Trophoblast cell (in vitro differentiated cells and primary cell): Measurements from ENCODE around the gene ABTB2. TPM values are rescaled to one million over a fixed set of nuclear protein-coding genes. Genes with fewer than 3 reads are reported as not detected.

Experiments
- DNase-seq, 2 donors: peaks; one replicate each; pipeline ENCODE4 v3.0.0-alpha.2; 2016
- H2AFZ ChIP-seq: 2 replicates; pipeline ENCODE4 v1.6.1; 2013; ENCODE audit warnings: low read length, moderate library complexity, mild to moderate bottlenecking; ENCODE audit not compliant: insufficient read depth, poor library complexity
- H2AK5ac ChIP-seq: 2 replicates; pipeline ENCODE4 v1.6.1; 2013; ENCODE audit warnings: mild to moderate bottlenecking, low read length
- H2BK120ac ChIP-seq: 2 replicates; pipeline ENCODE4 v1.6.1; 2013; ENCODE audit warnings: low read length, mild to moderate bottlenecking, moderate library complexity; ENCODE audit not compliant: insufficient read depth, poor library complexity
- H2BK12ac ChIP-seq: 2 replicates; pipeline ENCODE4 v1.6.1; 2013; ENCODE audit warnings: mild to moderate bottlenecking, low read length, moderate library complexity
- H2BK5ac ChIP-seq: 2 replicates; pipeline ENCODE4 v1.6.1; 2013; ENCODE audit warnings: low read length, low read depth, moderate library complexity, mild to moderate bottlenecking; ENCODE audit not compliant: poor library complexity
- H3K14ac ChIP-seq: 2 replicates; pipeline ENCODE4 v1.6.1; 2013; ENCODE audit warnings: mild to moderate bottlenecking, low read length
- H3K18ac ChIP-seq: 2 replicates; pipeline ENCODE4 v1.6.1; 2013; ENCODE audit warnings: mild to moderate bottlenecking, low read length
- H3K23ac ChIP-seq: 2 replicates; pipeline ENCODE4 v1.6.1; 2013; ENCODE audit warnings: low read length
- H3K27ac ChIP-seq: 2 replicates; pipeline ENCODE4 v1.5.1; 2013; ENCODE audit warnings: low read depth, mild to moderate bottlenecking, inconsistent platforms, low read length, moderate library complexity
- H3K27me3 ChIP-seq: 2 replicates; pipeline ENCODE4 v1.6.1; 2013; ENCODE audit warnings: inconsistent platforms, mild to moderate bottlenecking, low read length, moderate library complexity; ENCODE audit not compliant: insufficient read depth
- H3K36me3 ChIP-seq, 2 experiments: 1 replicate in 1 of 2; 2 replicates in 1 of 2; pipeline ENCODE4 v1.6.1; 2013; ENCODE audit warnings: low read length in 2 of 2, mild to moderate bottlenecking in 2 of 2, moderate library complexity in 1 of 2; ENCODE audit not compliant: insufficient read depth in 2 of 2, control insufficient read depth in 1 of 2
- H3K4ac ChIP-seq: 2 replicates; pipeline ENCODE4 v1.6.1; 2013; ENCODE audit warnings: low read depth, mild to moderate bottlenecking, low read length, moderate library complexity
- H3K4me1 ChIP-seq, 2 experiments: 1 replicate in 1 of 2; 2 replicates in 1 of 2; pipeline ENCODE4 v1.6.1; 2013; ENCODE audit warnings: low read length in 2 of 2, mild to moderate bottlenecking in 2 of 2, moderate library complexity in 1 of 2; ENCODE audit not compliant: insufficient read depth in 2 of 2, control insufficient read depth in 1 of 2
- H3K4me2 ChIP-seq: 2 replicates; pipeline ENCODE4 v1.6.1; 2013; ENCODE audit warnings: inconsistent platforms, mild to moderate bottlenecking, low read length, moderate library complexity
- H3K4me3 ChIP-seq: 2 replicates; pipeline ENCODE4 v1.5.1; 2013; ENCODE audit warnings: mild to moderate bottlenecking, low read depth, low read length, inconsistent platforms
- H3K79me1 ChIP-seq: one replicate; pipeline ENCODE4 v1.6.1; 2013; ENCODE audit warnings: low read length
- H3K79me2 ChIP-seq: 2 replicates; pipeline ENCODE4 v1.6.1; 2013; ENCODE audit warnings: low read length, mild to moderate bottlenecking; ENCODE audit not compliant: control insufficient read depth, insufficient read depth, poor library complexity
- H3K9ac ChIP-seq: 2 replicates; pipeline ENCODE4 v1.6.1; 2013; ENCODE audit warnings: mild to moderate bottlenecking, low read length
- H3K9me3 ChIP-seq: 2 replicates; pipeline ENCODE4 v1.6.1; 2013; ENCODE audit warnings: low read depth, mild to moderate bottlenecking, control low read depth, inconsistent platforms, low read length; ENCODE audit not compliant: insufficient read depth
- H4K12ac ChIP-seq: 2 replicates; pipeline ENCODE4 v1.6.1; 2013; ENCODE audit warnings: low read depth, mild to moderate bottlenecking, low read length, moderate library complexity
- H4K8ac ChIP-seq: 2 replicates; pipeline ENCODE4 v1.6.1; 2013; ENCODE audit warnings: low read depth, mild to moderate bottlenecking, low read length, moderate library complexity
- H4K91ac ChIP-seq: one replicate; pipeline ENCODE4 v1.6.1; 2013; ENCODE audit warnings: low read depth, mild to moderate bottlenecking, low read length, moderate library complexity
- WGBS: extraction: QIAGEN DNeasy Blood & Tissue Kit; methylation state at CpG from one replicate; pipeline ENCODE4 v1.1.7; 2013; ENCODE audit warnings: missing lambda C conversion rate; ENCODE audit not compliant: insufficient read length, insufficient coverage; ENCODE audit errors: extremely low coverage; 5-methylcytosine and 5-hydroxymethylcytosine counted together
- polyA plus RNA-seq: library from polyadenylated mRNA; stranded (reverse); fragments of 200-250 nt; gene quantifications from 2 replicates; pipeline ENCODE4 v1.2.3, GENCODE V29; 2013

ABTB2 gene
- polyA plus RNA-seq = 55.8 and 60.9 TPM in 2 replicates

- Histone ChIP-seq H3K14ac (no peak within 1 kb of the TSS), H2AK5ac (no peak within 1 kb of the TSS), H3K4me2 (peak within 1 kb of the TSS; percentile 96), H3K79me2 (no peaks in the 10 kb centered on the region), H3K9me3 (peaks cover 4% of the 10 kb centered on the region), H3K79me1 (peaks cover 6% of the 10 kb centered on the region), H3K23ac (no peak within 1 kb of the TSS), H4K91ac (no peak within 1 kb of the TSS), H3K36me3 (no peaks in the 10 kb centered on the region), H4K8ac (no peak within 1 kb of the TSS), H3K4ac (no peak within 1 kb of the TSS), H3K4me3 (peak within 1 kb of the TSS; percentile 77), H2BK5ac (no peak within 1 kb of the TSS), H3K18ac (peak within 1 kb of the TSS; percentile 65), H4K12ac (no peak within 1 kb of the TSS), H3K9ac (peak within 1 kb of the TSS; percentile 54), H2BK12ac (peak within 1 kb of the TSS; percentile 66), H2AFZ (peak within 1 kb of the TSS; percentile 43), H3K27me3 (peaks cover 19% of the 10 kb centered on the region), H3K4me1 (peaks cover 18 to 25% of the 10 kb centered on the region in 2 experiments), H2BK120ac (peak within 1 kb of the TSS; percentile 23), H3K27ac (peak within 1 kb of the TSS; percentile 13)
- WGBS = no CpG with 5 or more reads among the region's 57 CpGs
- peak; percentile 96 to 98 for DNase-seq
Measured at GRCh38 chr11:34357701-34358257, at the start of gene ABTB2. Gene ABTB2 (minus strand): TSS chr11:34358010.

DNA sequence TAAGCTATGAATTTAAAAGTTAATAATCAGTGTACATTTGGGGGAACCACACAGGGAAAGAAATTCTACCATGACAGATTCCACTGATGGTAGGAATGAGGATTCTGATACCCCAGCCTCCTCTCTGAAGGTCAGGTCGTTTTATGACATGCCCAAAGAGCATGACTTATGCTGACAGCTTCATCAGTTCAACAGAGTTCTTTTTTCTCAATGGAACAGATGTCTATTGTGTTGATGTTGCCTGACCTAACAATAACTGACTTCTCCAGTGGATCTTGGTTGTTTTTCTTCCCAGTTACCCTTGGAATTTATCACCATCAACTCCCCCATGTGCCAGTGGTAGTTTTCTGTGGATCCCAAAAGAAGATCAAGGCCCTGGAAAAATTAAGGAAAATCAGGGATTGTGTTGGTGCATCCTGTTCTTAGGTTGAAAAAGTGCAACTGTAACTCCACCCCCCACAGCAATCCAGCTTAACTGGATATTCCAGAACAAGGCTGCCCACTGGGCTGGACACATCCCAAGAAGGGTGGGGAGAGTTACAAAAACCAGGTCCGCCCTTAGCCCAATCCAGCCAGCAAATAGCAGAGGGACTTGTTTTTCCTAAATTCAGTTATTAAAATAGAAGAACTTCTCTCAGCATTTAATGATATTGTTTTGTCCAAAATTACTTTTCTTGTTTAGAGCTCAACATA lies 49.5 kb upstream of the ABTB2 start:
- Histone ChIP-seq H3K4me2 (no peak overlapping the region), H3K4me1 (peaks cover 0 to 5% of the 10 kb centered on the region in 2 experiments), H3K79me1 (no peaks in the 10 kb centered on the region), H3K14ac (no peak overlapping the region), H4K12ac (no peak overlapping the region), H3K23ac (no peak overlapping the region), H3K27me3 (no peaks in the 10 kb centered on the region), H2BK120ac (no peak overlapping the region), H2AK5ac (no peak overlapping the region), H2AFZ (no peak overlapping the region), H3K79me2 (no peaks in the 10 kb centered on the region), H3K4me3 (no peak overlapping the region), H3K36me3 (no peaks in the 10 kb centered on the region), H3K9me3 (no peaks in the 10 kb centered on the region), H3K9ac (no peak overlapping the region), H2BK12ac (no peak overlapping the region), H4K8ac (no peak overlapping the region), H4K91ac (no peak overlapping the region), H2BK5ac (no peak overlapping the region), H3K27ac (no peak overlapping the region), H3K4ac (no peak overlapping the region), H3K18ac (no peak overlapping the region)
- DNase-seq = peak in 1 of 2 donors; percentile 35
- WGBS = no CpG with 5 or more reads among the region's 2 CpGs

DNA sequence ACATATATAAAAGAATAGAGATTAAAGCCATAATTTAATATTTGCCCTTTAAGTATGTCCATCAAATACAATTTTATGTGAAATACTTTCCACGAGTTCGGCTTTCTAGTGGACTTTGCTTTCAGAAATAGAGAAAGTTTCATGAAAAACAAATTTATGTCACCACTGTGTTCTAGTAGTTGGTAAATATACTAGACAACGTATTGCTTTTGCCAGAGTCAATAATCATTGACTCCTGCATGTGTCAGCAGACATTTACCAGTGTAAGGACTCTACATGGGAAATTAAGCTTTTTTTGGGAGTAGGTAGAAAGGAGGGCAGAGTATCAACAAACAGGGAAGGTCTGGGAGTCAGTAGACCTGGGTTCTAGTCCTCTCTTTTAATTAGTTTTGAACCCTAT lies 48.6 kb upstream of the ABTB2 start:
- Histone ChIP-seq H3K4me3 (no peak overlapping the region), H3K79me2 (no peaks in the 10 kb centered on the region), H3K36me3 (no peaks in the 10 kb centered on the region), H3K9ac (no peak overlapping the region), H3K14ac (no peak overlapping the region), H2BK12ac (no peak overlapping the region), H3K23ac (no peak overlapping the region), H4K8ac (no peak overlapping the region), H4K91ac (no peak overlapping the region), H3K27ac (no peak overlapping the region), H3K4me1 (peaks cover 0 to 5% of the 10 kb centered on the region in 2 experiments), H3K18ac (no peak overlapping the region), H3K4me2 (no peak overlapping the region), H2AK5ac (no peak overlapping the region), H2BK120ac (no peak overlapping the region), H3K79me1 (no peaks in the 10 kb centered on the region), H3K27me3 (no peaks in the 10 kb centered on the region), H2BK5ac (no peak overlapping the region), H2AFZ (no peak overlapping the region), H4K12ac (no peak overlapping the region), H3K4ac (no peak overlapping the region), H3K9me3 (no peaks in the 10 kb centered on the region)
- WGBS = no CpG with 5 or more reads among the region's 3 CpGs
- no peak for DNase-seq

GRCh38 chr11:34405079-34405858 lies 47.5 kb upstream of the ABTB2 start:
- H3K27ac ChIP-seq = no peak overlapping the region
- 100% methylated on average over 2 of the region's 7 CpGs for WGBS
- H3K4ac ChIP-seq = no peak overlapping the region
- no peak overlapping the region for H3K4me3 ChIP-seq
- no peak overlapping the region for H2BK5ac ChIP-seq
- no peak overlapping the region for H3K4me2 ChIP-seq
- peaks cover 0 to 5% of the 10 kb centered on the region in 2 experiments for H3K4me1 ChIP-seq
- no peak overlapping the region for H4K8ac ChIP-seq
- no peak overlapping the region for H4K91ac ChIP-seq
- no peak overlapping the region for H3K14ac ChIP-seq
- no peak overlapping the region for H3K18ac ChIP-seq
- H3K23ac ChIP-seq = no peak overlapping the region
- no peaks in the 10 kb centered on the region for H3K36me3 ChIP-seq
- no peaks in the 10 kb centered on the region for H3K27me3 ChIP-seq
- H2AK5ac ChIP-seq = no peak overlapping the region
- no peak overlapping the region for H4K12ac ChIP-seq
- no peak overlapping the region for H2BK120ac ChIP-seq
- no peaks in the 10 kb centered on the region for H3K79me1 ChIP-seq
- H3K79me2 ChIP-seq = no peaks in the 10 kb centered on the region
- no peak overlapping the region for H2BK12ac ChIP-seq
- H3K9me3 ChIP-seq = peaks cover 2% of the 10 kb centered on the region
- peak in 1 of 2 donors; percentile 29 for DNase-seq
- H2AFZ ChIP-seq = no peak overlapping the region
- H3K9ac ChIP-seq = no peak overlapping the region
